Epithelial cell of prostate (primary cell): Measurements from ENCODE around the gene PPP2R1B.

Experiments
- DNase-seq: peaks from one replicate; pipeline ENCODE4 v3.0.0-alpha.2; 2011; ENCODE audit warnings: low read depth, low spot score
- H3K27ac ChIP-seq: fragments of 450-650 bp; 2 replicates; pipeline ENCODE4 v1.5.1; 2017; ENCODE audit warnings: mild to moderate bottlenecking

PPP2R1B gene

DNA sequence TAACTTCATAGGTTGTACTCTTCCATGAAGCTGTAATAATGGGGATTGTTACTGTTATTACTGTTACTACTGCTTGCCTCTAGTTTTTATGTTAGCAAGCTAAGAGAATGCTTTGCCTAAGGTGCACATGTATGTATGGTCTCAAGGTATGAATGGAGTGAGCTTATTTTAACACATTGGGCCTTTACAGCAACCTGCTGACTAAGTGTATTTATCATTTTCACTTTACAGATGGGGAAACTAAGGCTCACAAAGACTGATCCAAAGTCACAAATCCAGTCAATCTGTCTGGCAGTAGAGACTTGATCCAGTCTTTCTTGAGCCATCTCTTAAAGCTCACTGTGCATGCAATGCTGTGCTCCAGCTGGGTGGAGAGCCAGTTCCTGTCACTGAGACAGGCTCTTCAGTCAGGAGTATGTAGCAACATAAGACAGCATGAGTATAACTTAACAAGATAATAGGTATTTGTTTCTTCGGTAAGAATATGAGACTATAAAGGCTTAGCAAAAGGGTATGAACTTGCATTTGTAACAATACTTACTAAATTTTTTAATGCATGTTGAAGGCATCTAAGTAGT, 66.5 kb downstream of the PPP2R1B start:
- no peak overlapping the region for H3K27ac ChIP-seq
- DNase-seq, result no peak

DNA sequence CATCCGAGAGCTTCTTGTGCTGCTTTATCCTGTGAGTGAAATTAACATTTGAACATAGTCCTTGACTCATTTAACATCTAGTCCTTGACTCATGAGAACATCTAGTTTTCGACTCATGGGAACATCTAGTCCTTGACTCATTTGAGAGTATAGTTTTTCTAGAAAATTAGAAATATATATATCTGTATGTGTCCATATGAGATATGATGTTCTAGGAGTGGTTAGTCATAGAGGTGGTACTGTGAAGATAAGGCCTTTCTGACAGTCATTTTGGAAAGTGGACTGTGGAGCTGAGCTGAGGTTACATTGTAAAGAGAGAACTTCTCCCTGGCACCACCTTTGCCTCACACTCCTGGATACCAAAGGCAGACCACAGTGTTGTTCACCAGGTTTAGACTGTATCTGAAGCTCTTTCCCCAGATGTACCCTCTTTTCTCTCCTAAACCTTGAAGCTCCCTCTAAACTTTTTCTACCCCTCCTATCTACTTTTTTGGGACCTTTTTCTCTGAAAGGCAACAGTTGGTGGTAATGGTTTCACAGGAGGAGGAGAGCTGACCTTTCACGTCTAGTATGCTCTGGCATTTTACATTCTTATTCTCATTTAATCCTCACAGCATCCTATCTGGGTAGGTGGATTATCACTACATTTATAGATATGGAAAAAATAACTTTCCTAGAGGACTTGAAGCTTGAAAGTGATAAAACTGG, 67.2 kb downstream of the PPP2R1B start:
- DNase-seq, result no peak
- no peak overlapping the region for H3K27ac ChIP-seq

DNA sequence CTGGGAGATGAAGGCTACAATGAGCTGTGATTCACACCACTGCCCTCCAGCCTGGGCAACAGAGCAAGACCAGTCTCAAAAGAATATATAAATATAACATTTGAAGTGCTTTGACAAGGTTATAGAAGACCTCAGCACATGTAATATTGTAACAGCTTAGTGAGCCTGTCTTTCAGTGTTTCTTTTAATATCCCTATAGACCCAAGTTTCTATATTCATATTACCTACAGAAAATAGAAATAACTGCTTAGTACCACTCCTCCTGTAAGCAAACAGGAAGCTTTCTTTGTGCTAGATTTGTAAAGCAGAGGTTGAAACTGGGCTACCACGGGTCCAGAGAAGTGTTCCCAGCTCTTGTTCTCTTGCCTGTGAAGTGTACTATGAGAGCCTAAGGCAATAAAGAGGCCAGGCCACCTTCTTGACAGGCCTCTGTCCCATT, 68.2 kb downstream of the PPP2R1B start:
- no peak overlapping the region for H3K27ac ChIP-seq
- no peak for DNase-seq

DNA sequence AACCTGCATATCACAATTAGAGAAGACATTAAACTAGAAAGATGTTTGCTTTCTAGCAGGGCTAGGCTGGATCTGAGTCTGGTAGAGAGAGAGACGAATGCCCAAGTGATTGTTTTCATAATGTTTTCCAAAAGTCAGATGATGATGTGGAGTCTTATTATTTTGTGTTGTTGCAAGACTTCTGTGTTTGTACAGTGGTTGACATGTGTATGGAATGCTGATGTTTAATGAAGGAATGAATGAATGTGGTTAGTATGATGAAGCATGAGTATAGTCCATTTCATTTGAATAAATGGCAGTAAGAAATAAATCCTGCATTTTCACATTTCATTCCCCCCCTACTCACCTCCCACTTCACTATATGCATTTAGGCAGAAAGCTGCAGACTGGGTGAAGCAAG, 69.6 kb downstream of the PPP2R1B start:
- DNase-seq, result no peak
- H3K27ac ChIP-seq, result no peak overlapping the region

DNA sequence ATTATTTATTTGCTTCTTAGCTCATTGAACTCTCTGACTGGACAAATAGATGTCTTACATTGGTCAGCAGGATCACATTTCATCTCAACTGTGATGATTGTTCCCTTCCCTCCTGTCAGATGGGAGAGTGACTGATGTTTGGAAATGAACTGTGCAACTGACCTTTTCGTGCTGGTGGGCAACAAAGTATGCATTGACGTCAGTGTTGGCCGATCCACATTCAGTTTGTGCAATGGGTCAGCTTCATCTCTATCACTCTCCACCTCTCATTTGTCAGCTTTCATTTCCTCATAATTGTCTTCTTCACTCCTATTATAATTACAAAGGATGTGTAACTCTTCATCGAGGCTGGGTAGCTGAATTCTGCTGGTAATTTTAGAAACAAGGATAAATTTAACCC, 71.3 kb downstream of the PPP2R1B start:
- H3K27ac ChIP-seq, result no peak overlapping the region
- no peak for DNase-seq

DNA sequence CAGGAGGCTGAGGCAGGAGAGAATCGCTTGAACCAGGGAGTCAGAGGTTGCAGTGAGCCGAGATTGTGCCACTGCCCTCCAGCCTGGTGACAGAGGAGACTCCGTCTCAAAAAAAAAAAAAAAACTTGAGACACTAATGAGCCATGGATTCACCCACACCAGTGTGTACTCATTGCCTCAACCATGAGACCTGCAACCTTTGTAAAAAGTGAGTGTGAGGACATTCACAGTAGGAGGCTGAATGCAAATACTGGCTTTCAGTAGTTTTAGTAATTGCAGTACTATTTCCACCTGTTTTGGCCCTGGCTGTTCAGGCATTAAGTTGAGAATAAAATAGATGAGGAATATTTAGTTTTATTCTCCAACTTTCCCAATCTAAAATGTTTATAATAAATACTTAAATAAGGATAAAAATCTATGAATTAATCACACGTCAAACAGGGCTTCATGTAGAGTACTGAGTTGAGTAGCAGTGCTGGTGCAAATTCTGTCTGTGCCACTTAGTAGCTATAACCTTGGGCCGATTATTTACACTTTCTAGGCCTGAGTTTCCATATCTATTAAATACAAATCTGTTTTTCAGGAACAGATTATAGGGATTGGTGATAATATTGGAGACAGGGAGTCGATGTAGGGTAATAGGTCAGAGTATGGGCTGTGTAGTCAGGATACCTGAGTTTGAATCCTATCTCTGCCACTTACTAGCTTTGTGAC, 72.8 kb downstream of the PPP2R1B start:
- DNase-seq, result no peak

DNA sequence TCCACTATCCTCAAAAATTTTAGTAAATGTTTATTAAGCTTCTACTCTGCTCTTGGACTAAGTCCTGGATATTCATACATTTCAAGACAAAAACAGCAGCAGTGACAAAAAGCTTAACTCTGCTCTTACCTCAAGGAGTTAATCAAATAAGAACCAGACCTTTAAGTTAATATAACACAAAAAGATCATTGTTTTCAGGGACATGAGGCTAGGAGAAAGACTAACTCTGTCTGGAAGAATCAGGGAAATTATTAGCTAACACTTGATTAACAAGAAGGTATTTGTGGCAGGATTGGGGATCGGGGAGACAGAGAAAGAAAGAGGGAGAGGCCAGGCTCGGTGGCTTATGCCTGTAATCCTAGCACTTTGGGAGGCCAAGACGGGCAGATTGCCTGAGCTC, 74.4 kb downstream of the PPP2R1B start:
- no peak for DNase-seq
- H3K27ac ChIP-seq, result no peak overlapping the region

More for the DNA sequence above, 72.8 kb downstream of the PPP2R1B start:
- H3K27ac ChIP-seq, result no peak overlapping the region

DNA sequence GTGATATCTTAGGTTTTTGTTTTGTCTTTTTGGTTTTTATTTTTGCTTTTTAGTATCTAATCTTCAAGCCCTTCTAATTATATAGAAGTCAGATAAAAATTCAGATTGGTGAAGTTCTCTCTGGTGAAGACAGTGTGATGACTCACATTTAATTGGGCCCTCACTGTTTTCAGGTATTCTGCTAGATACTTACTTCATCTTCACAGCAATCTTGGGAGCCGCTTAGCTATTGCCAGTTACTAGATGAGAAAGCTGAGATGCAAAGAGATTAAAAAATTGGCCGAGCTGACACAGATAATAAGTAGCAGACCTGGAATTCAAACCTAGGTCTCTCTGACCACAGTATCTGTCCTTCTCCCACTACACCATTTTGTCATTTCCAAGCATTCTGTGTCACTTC, 75.0 kb downstream of the PPP2R1B start:
- H3K27ac ChIP-seq, result no peak overlapping the region
- DNase-seq, result no peak

DNA sequence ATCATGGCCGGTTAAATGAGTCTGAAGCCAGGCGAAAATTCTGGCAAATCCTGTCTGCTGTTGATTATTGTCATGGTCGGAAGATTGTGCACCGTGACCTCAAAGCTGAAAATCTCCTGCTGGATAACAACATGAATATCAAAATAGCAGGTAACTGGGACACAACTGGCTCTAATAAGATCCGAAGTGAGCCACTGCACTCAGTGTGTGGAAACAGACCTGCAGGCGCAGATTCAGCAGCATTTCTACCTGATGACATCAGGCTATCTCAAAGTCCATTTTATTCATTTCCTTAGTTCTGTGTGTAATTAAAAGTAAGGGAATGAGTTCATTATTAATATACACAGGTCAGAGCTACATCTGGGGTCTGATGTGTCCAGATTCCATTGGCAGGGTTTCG, 78.2 kb downstream of the PPP2R1B start:
- no peak overlapping the region for H3K27ac ChIP-seq
- DNase-seq, result no peak

DNA sequence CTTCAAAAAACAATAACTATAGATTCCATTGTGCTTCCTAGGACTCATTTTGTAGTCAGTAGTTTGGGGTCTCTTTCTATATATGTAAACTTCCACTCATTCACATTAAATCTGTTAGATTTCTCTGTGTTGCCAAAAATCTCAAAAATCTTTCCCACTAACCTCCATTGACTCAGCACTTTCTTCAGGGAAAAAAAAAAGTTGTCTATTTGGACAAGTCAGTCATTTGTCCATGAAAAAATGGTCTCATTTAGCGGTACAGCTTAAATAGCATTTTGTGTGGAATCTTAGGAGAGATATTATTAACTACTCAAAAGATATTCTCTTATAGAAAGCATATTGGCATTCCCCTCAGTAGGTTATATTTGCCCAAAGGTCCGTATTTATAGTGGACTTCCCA, 81.9 kb downstream of the PPP2R1B start:
- no peak overlapping the region for H3K27ac ChIP-seq
- DNase-seq, result no peak

DNA sequence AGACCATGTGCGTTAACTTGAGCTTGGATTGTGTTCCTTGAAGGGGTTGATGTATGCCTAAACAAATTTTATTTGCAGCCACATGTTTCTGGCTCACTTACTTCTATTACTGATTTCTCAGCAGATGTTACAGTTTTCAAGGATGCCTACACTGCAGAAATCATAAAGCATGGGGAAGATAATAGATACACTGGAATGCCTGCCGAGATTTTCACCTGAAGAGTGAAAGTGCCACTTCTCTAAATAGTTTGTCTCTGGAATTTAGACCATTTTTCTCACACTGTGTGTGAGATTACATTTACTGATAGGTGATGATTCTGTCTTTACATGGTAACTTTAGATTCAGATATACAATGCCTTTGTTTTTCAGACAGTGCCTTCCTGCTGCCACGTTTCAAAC, 82.4 kb downstream of the PPP2R1B start:
- no peak for DNase-seq
- H3K27ac ChIP-seq, result no peak overlapping the region

DNA sequence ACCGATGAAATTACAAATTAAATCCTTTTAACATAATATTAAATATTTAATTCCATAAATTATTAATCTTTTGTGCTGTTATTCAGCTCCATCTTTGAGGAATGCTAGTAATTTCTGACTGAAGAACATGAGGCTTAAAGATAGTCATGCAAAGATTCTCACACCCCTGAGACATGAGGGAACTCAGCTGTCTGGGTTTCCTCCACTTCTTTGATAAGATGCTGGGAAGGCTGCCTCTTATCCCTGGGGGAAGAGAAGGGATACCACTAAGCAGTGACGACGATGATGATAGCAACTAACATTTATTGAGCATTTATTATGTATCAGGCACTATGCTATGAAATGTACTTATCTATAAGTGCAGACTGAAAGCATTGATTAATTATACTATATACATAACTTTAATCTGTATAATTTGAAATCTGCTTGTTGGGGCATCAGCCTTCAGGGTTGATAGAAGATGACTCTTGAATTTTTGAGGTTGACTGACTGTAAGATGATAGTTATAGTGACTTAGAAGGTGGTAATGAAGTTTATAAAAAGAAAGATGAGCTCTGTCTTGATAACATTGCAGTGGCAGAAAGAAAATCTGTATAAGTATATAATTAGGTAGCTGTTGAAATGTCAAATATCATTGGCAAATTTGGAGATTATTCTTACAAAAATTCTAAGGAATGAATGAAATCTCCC, 85.6 kb downstream of the PPP2R1B start:
- DNase-seq, result no peak
- H3K27ac ChIP-seq, result no peak overlapping the region
